SW 1271 (cell line): ENCODE results near the gene NCOR1.
"Not testable (repeated sequence)": the region's sequence is repeated elsewhere in the genome, so short reads cannot be mapped to it uniquely, and the experiment has no call there.

Experiments
- DNase-seq, 2 experiments: peaks; one replicate each; lab custom pipeline; 2025; lab: John Stamatoyannopoulos, UW

Gene NCOR1

GRCh38 chr17:16215273-16215964, at the start of gene NCOR1:
NCOR1 (minus strand) TSS chr17:16215534; CDS start chr17:16194569, 20,965 bp downstream.
- peak; percentile 94 to 96 for DNase-seq

- DNase-seq = no peak
These were observed 46.9 kb upstream of the NCOR1 start for GRCh38 chr17:16262201-16262600.

GRCh38 chr17:16261049-16261448, 45.7 kb upstream of the NCOR1 start:
- DNase-seq = no peak

- no peak for DNase-seq
These were observed 44.6 kb upstream of the NCOR1 start for GRCh38 chr17:16259926-16260325.

GRCh38 chr17:16258901-16259300, 43.6 kb upstream of the NCOR1 start:
- no peak for DNase-seq

- DNase-seq = no peak
These were observed 40.2 kb upstream of the NCOR1 start for GRCh38 chr17:16255481-16255921.

- no peak for DNase-seq
These were observed 39.6 kb upstream of the NCOR1 start for GRCh38 chr17:16254773-16255400.

GRCh38 chr17:16251556-16251955, 36.2 kb upstream of the NCOR1 start:
- DNase-seq = no peak

- no peak for DNase-seq
These were observed 35.7 kb upstream of the NCOR1 start for GRCh38 chr17:16251043-16251442.

GRCh38 chr17:16250635-16251034, 35.3 kb upstream of the NCOR1 start:
- no peak for DNase-seq

GRCh38 chr17:16247586-16247984, 32.3 kb upstream of the NCOR1 start:
- no peak for DNase-seq

- no peak for DNase-seq
These were observed 28.6 kb upstream of the NCOR1 start for GRCh38 chr17:16243801-16244567.

- no peak for DNase-seq
These were observed 28.1 kb upstream of the NCOR1 start for GRCh38 chr17:16243385-16243784.

- DNase-seq = no peak
These were observed 26.6 kb upstream of the NCOR1 start for GRCh38 chr17:16241906-16242399.

- no peak for DNase-seq
These were observed 24.6 kb upstream of the NCOR1 start for GRCh38 chr17:16239931-16240330.

GRCh38 chr17:16232391-16232790, 17.1 kb upstream of the NCOR1 start:
- no peak for DNase-seq

- DNase-seq = not testable (repeated sequence)
These were observed 14.7 kb upstream of the NCOR1 start for GRCh38 chr17:16229912-16230561.

- DNase-seq = no peak
These were observed 7.1 kb upstream of the NCOR1 start for GRCh38 chr17:16222406-16222805.

- peak; percentile 91 to 97 for DNase-seq
These were observed 1.8 kb upstream of the NCOR1 start, which contains the start of gene PIGL for GRCh38 chr17:16217002-16217635. PIGL (plus strand) TSS chr17:16217210; CDS start chr17:16217227, 17 bp downstream.

- DNase-seq = not testable (repeated sequence)
These were observed 1.1 kb upstream of the NCOR1 start for GRCh38 chr17:16216341-16217001.

- peak in 1 of 2 experiments; percentile 78 for DNase-seq
These were observed 607 bp upstream of the NCOR1 start for GRCh38 chr17:16215965-16216316.
